Measurements from ENCODE around the gene NR2F1-AS1.

NR2F1-AS1 gene

GRCh38 chr5:93588352-93589151 lies 7.5 kb upstream of the NR2F1-AS1 start:
- no peak for DNase-seq

GRCh38 chr5:93587597-93588351 lies 6.8 kb upstream of the NR2F1-AS1 start:
- DNase-seq: no peak

- DNase-seq: no peak
Measured at GRCh38 chr5:93586736-93587596, 5.9 kb upstream of the NR2F1-AS1 start.

GRCh38 chr5:93585767-93586385 lies 4.9 kb upstream of the NR2F1-AS1 start:
- DNase-seq: no peak

GRCh38 chr5:93585041-93585766 lies 4.2 kb upstream of the NR2F1-AS1 start:
- DNase-seq: no peak

GRCh38 chr5:93584596-93585040 lies 3.6 kb upstream of the NR2F1-AS1 start:
- no peak for DNase-seq

GRCh38 chr5:93583768-93584595 lies 3.0 kb upstream of the NR2F1-AS1 start:
- no peak for DNase-seq

GRCh38 chr5:93583439-93583767 lies 2.4 kb upstream of the NR2F1-AS1 start:
- DNase-seq: no peak

GRCh38 chr5:93582677-93583438 lies 1.8 kb upstream of the NR2F1-AS1 start, which contains the start of gene NR2F1:
Gene NR2F1, plus strand, starts transcription at chr5:93583222. Its CDS starts 1,802 bp downstream, at chr5:93585024.
- no peak for DNase-seq

GRCh38 chr5:93582167-93582462 lies 1.1 kb upstream of the NR2F1-AS1 start:
- no peak for DNase-seq

GRCh38 chr5:93580063-93580926 lies 724 bp downstream of the NR2F1-AS1 start:
- DNase-seq: no peak

GRCh38 chr5:93579692-93580062 lies 1.3 kb downstream of the NR2F1-AS1 start:
- no peak for DNase-seq

GRCh38 chr5:93578813-93579691 lies 2.0 kb downstream of the NR2F1-AS1 start:
- no peak for DNase-seq

GRCh38 chr5:93577854-93578812 lies 2.9 kb downstream of the NR2F1-AS1 start:
- no peak for DNase-seq

GRCh38 chr5:93576994-93577853 lies 3.8 kb downstream of the NR2F1-AS1 start:
- DNase-seq: no peak

Data from activated CD4-positive, alpha-beta T cell treated with anti-CD3 and anti-CD28 coated beads, Interleukin-2, amount 50 U/mL, for 1 hour (primary cell).